Heart left ventricle (tissue), 16 donors: Measurements from ENCODE around the gene DYNC2H1. TPM values are rescaled to one million over a fixed set of nuclear protein-coding genes. Genes with fewer than 3 reads are reported as not detected.
"Not testable (repeated sequence)": the region's sequence is repeated elsewhere in the genome, so short reads cannot be mapped to it uniquely, and the experiment has no call there.

Experiments used
- ATAC-seq, 4 donors: fragments of 200-7000 bp; cut with Tn5 transposase; one replicate each; pipeline ENCODE4 v1.9.1; 2020 to 2022; ENCODE audit warnings: moderate library complexity in 4 of 4, mild to moderate bottlenecking in 3 of 4, moderate number of reproducible peaks in 1 of 4
- DNase-seq, 5 donors: peaks; one replicate each; pipeline ENCODE4 v3.0.0-alpha.2; 2020
- H3K27ac ChIP-seq, 12 donors: fragments of 200-600 bp; sonication (generic) in 4 of 12; one replicate each; pipeline versions ENCODE4 v1.5.0 to v1.8.0; 2016 to 2022; ENCODE audit warnings: mild to moderate bottlenecking in 2 of 12
- H3K27me3 ChIP-seq, 9 donors: fragments of 200-600 bp; sonication (generic) in 2 of 9; one replicate each; pipeline versions ENCODE4 v1.5.1 to v1.8.0; 2016 to 2022; ENCODE audit warnings: mild to moderate bottlenecking in 3 of 9
- H3K36me3 ChIP-seq, 9 donors: fragments of 200-600 bp; sonication (generic) in 2 of 9; one replicate each; pipeline versions ENCODE4 v1.5.0 to v1.8.0; 2018 to 2022; ENCODE audit warnings: mild to moderate bottlenecking in 2 of 9
- H3K4me1 ChIP-seq, 12 donors: fragments of 200-600 bp; sonication (generic) in 4 of 12; one replicate each; pipeline versions ENCODE4 v1.5.0 to v1.8.0; 2016 to 2022; ENCODE audit warnings: mild to moderate bottlenecking in 3 of 12
- H3K4me3 ChIP-seq, 12 donors: fragments of 200-600 bp; sonication (generic) in 4 of 12; one replicate each; pipeline versions ENCODE4 v1.5.0 to v1.8.0; 2017 to 2022; ENCODE audit warnings: mild to moderate bottlenecking in 9 of 12, moderate library complexity in 4 of 12
- H3K9me3 ChIP-seq, 12 donors: fragments of 200-600 bp; sonication (generic) in 4 of 12; one replicate each; pipeline versions ENCODE4 v1.5.0 to v1.8.0; 2016 to 2022; ENCODE audit warnings: mild to moderate bottlenecking in 1 of 12
- POLR2A ChIP-seq, 2 donors: fragments of 450-650 bp; IDR thresholded peaks; one replicate each; pipeline ENCODE4 v1.6.1; 2017; ENCODE audit warnings: antibody characterized with exemption in 2 of 2, mild to moderate bottlenecking in 2 of 2, moderate library complexity in 2 of 2
- WGBS, 4 donors: extraction: QIAGEN DNeasy Blood & Tissue Kit in 2 of 4; methylation state at CpG; one replicate each; pipeline versions ENCODE4 v1.1.5 to v1.1.7; 2013 to 2018; 5-methylcytosine and 5-hydroxymethylcytosine counted together
- intact Hi-C, 10 donors: fragments of 100-400 bp; cut with DNase I; formaldehyde crosslinking; loops; one replicate each; pipeline versions ENCODE4 v1.11.1 to v1.14.2; 2022
- polyA plus RNA-seq, 2 donors: library from polyadenylated mRNA; stranded (reverse); fragments of 200-250 nt; gene quantifications; one replicate each; pipeline ENCODE4 v1.2.3, GENCODE V29; 2013
- total RNA-seq, 9 donors: library from RNA; depleted of rRNA in 2 of 9; stranded (reverse); fragments of >200 nt in 2 of 9; fragmentation: NEBNext Ultra II Directional in 3 of 9; extraction: Animal tissue kit (Norgen Biotek cat#: 25700) in 3 of 9; gene quantifications; one replicate each; pipeline versions ENCODE4 v1.1.0 to v1.2.4, GENCODE V29; 2016 to 2023
- TF ChIP-seq, protein P1 (sequence below), 12 donors: fragments of 200-600 bp; sonication (generic) in 4 of 12; IDR thresholded peaks; one replicate each; pipeline versions ENCODE4 v1.5.0 to v1.8.0; 2018 to 2022; ENCODE audit warnings: antibody characterized with exemption in 12 of 12, mild to moderate bottlenecking in 5 of 12
- donor health status: ischemic (EF 13 %, LVEDD 7.1; RV severe dilation, severe dysfunction).
- donor health status: healthy with polysubstance abuse.
- donor health status: DM: no; HTN: yes; CAD: no.
- donor health status: DM: no; HTN: no; CAD: no.
- donor health status: ischemic (EF 25% LVEDD 6.9; RV normal size, moderate dysfunction).
- donor health status: ischemic (EF 25% LVEDD 5.7; RV mildly dilated, moderate dysfunction).
- donor health status: healthy.
- donor health status: DM: yes; HTN: yes; CAD: no.
- donor health status: ischemic (EF 35%, LVEDD 5.7; RV mildly dilated, moderate dysfunction).
- donor health status: nonischemic (EF 11% LVEDD 7.7; RV severe dilation, severe dysfunction).
- donor health status: DM: yes; HTN: yes; CAD: no.
- donor health status: PGD.
- donor health status: ischemic (EF 29% LVEDD 5.4; RV normal size, mild dysfunction).
- donor health status: nonischemic (EF 23%, LVEDD 6.1; RV moderate dilation, normal function).

Gene DYNC2H1
- total and polyA plus RNA-seq, 11 donors = 2.3 to 7.2 (median 3.7) TPM

DNA sequence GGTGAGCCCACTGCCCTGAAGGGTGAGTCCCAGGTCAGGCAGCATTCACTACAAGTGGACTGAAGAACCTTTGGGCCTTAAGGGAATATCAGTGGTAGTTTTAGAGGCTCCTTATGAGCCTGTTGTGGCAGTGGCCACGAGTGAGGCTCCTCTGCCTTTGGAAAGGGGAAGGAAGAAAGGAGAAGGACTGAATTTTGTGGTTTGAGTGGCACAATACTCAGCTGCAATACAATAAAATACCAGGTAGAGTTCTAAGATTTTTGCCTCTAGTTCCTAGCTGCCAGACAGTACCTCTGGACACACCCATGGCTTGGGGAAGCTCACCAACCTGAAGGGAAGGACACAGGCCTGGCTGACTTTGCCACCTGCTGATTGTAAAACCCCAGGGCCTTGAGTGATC lies 260.9 kb downstream of the DYNC2H1 start:
- ATAC-seq (no peak), DNase-seq (no peak)
- 82 to 100% (median 90%) methylated on average over 1 of the region's 1 CpG for WGBS, 4 donors
- TF ChIP-seq POLR2A (IDR thresholded peaks at IDR 0.05) = no peak
- TF ChIP-seq, protein P1, sequence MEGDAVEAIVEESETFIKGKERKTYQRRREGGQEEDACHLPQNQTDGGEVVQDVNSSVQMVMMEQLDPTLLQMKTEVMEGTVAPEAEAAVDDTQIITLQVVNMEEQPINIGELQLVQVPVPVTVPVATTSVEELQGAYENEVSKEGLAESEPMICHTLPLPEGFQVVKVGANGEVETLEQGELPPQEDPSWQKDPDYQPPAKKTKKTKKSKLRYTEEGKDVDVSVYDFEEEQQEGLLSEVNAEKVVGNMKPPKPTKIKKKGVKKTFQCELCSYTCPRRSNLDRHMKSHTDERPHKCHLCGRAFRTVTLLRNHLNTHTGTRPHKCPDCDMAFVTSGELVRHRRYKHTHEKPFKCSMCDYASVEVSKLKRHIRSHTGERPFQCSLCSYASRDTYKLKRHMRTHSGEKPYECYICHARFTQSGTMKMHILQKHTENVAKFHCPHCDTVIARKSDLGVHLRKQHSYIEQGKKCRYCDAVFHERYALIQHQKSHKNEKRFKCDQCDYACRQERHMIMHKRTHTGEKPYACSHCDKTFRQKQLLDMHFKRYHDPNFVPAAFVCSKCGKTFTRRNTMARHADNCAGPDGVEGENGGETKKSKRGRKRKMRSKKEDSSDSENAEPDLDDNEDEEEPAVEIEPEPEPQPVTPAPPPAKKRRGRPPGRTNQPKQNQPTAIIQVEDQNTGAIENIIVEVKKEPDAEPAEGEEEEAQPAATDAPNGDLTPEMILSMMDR (IDR thresholded peaks at IDR 0.05) = no peak
- no peaks in the 10 kb centered on the region for H3K4me1 ChIP-seq
- H3K27me3 ChIP-seq = no peaks in the 10 kb centered on the region
- H3K27ac ChIP-seq = no peak overlapping the region
- peaks cover 0 to 32% (median 2%) of the 10 kb centered on the region in 12 donors for H3K9me3 ChIP-seq
- H3K4me3 ChIP-seq = no peak overlapping the region
- intact Hi-C loops = no loop called here
- H3K36me3 ChIP-seq = peaks cover 0 to 6% (median 0%) of the 10 kb centered on the region in 9 donors

DNA sequence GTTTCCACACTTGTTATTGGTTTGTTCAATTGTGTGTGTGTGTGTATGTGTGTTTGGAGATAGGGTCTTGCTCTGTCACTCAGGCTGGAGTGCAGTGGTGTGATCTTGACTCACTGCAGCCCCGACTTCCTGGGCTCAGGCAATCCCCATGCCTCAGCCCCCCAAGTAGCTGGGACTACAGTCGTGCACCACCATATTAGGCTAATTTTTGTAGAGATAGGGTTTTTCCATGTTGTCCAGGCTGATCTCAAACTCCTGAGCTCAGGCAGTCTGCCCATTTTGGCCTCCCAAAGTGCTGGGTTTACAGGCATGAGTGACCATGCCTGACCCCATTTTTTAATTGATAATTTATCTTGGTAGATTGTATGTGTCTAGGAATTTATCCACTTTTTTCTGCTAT lies 263.7 kb downstream of the DYNC2H1 start:
- H3K9me3 ChIP-seq = peaks cover 0 to 44% (median 3%) of the 10 kb centered on the region in 12 donors
- ATAC-seq (no peak), DNase-seq (no peak)
- WGBS, 4 donors = 85 to 96% (median 92%) methylated on average over 2 of the region's 2 CpGs
- H3K36me3 ChIP-seq = peaks cover 0 to 6% (median 0%) of the 10 kb centered on the region in 9 donors
- TF ChIP-seq POLR2A (IDR thresholded peaks at IDR 0.05) = no peak
- TF ChIP-seq, protein P1 (IDR thresholded peaks at IDR 0.05) = no peak
- no peaks in the 10 kb centered on the region for H3K27me3 ChIP-seq
- no peaks in the 10 kb centered on the region for H3K4me1 ChIP-seq
- H3K27ac ChIP-seq = no peak overlapping the region
- intact Hi-C loops = no loop called here
- H3K4me3 ChIP-seq = no peak overlapping the region

DNA sequence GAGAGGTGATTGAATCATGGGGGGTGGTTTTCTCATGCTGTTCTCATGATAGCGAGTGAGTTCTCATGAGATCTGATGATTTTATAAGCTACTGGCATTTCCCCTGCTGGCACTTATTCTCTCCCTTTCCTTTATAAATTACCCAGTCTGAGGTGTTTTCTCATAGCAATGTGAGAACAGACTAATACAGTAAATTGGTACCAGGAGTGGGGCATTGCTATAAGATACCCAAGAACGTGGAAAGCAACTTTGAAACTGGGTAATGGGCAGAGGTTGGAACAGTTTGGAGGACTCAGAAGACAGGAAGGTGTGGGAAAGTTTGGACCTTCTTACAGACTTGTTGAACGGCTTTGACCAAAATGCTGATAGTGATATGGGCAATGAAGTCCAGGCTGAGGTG lies 265.0 kb downstream of the DYNC2H1 start:
- H3K36me3 ChIP-seq, ATAC-seq, H3K4me3 ChIP-seq, intact Hi-C loops, DNase-seq, H3K27ac ChIP-seq, H3K4me1 ChIP-seq, H3K27me3 ChIP-seq: not testable (repeated sequence)
- peaks cover 0 to 44% (median 3%) of the 10 kb centered on the region in 12 donors for H3K9me3 ChIP-seq
- WGBS, 4 donors = 32 to 98% (median 59%) methylated on average over 3 of the region's 3 CpGs

DNA sequence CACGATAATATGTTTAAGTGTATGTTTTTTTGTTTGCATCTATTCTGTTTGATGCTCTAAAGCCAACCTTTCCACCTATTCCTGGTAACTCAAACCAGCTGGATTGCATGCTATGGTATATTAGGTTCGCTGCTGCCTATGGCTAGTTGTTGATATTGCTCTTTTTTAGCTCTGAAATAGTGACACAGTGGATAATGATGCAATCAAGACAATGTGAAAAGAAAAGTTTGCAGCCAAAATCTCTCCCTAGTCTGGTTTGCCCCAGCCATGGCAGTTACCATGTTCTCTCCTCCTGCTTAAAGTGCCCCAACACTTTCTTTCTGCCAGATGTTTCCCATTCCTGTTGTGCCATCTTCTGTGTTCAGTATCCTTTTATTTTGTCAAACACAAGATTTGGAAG lies 269.7 kb downstream of the DYNC2H1 start:
- Histone ChIP-seq H3K27ac (no peak overlapping the region), H3K9me3 (peaks cover 0 to 24% (median 2%) of the 10 kb centered on the region in 12 donors), H3K4me3 (no peak overlapping the region), H3K36me3 (no peaks in the 10 kb centered on the region), H3K27me3 (no peaks in the 10 kb centered on the region), H3K4me1 (no peaks in the 10 kb centered on the region)
- TF ChIP-seq POLR2A (IDR thresholded peaks at IDR 0.05) = no peak
- TF ChIP-seq, protein P1 (IDR thresholded peaks at IDR 0.05) = no peak
- ATAC-seq = no peak
- WGBS, 4 donors = 95 to 97% (median 96%) methylated on average over 2 of the region's 2 CpGs
- DNase-seq = no peak
- intact Hi-C loops = no loop called here

DNA sequence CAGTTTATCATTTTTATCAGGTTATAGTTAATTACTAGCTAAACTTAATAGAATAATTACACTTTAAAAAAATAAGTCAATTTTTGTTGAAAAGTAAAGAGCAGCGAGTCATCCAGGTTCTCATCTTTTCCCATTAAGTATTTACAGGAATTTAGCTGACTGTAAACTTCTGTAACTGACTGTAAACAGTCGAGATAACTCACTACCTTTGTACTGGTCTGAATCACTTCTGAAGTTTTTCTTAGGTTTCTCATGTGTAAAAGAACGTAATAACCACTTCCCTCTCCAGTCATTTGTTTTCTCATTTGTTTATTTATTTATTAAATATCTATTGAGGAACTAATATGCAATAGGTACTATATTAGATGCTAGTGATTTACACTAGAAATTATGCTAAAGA lies 270.8 kb downstream of the DYNC2H1 start:
- 91 to 93% (median 91%) methylated on average over 3 of the region's 3 CpGs for WGBS, 4 donors
- intact Hi-C loops = no loop called here
- Histone ChIP-seq H3K4me3 (no peak overlapping the region), H3K36me3 (no peaks in the 10 kb centered on the region), H3K27me3 (no peaks in the 10 kb centered on the region), H3K4me1 (peaks cover 0 to 4% (median 0%) of the 10 kb centered on the region in 12 donors), H3K9me3 (peaks cover 0 to 13% (median 0%) of the 10 kb centered on the region in 12 donors), H3K27ac (no peak overlapping the region)
- TF ChIP-seq, protein P1 (IDR thresholded peaks at IDR 0.05) = no peak
- no peak for TF ChIP-seq POLR2A (IDR thresholded peaks at IDR 0.05)
- ATAC-seq = no peak
- DNase-seq = no peak
